KOPT-K1 (cell line): Measurements from ENCODE around the gene LIMS4.
"Not testable (repeated sequence)": the region's sequence is repeated elsewhere in the genome, so short reads cannot be mapped to it uniquely, and the experiment has no call there.

Source experiments
- H3K27ac ChIP-seq: fragments of 200-600 bp; sonication (generic); 2 replicates; pipeline ENCODE4 v1.5.1; 2016; ENCODE audit warnings: antibody characterized with exemption, mild to moderate bottlenecking, low read depth, low read length; ENCODE audit not compliant: poor library complexity, severe bottlenecking
- H3K36me3 ChIP-seq: fragments of 200-600 bp; sonication (generic); 2 replicates; pipeline ENCODE4 v1.5.1; 2017; ENCODE audit warnings: antibody characterized with exemption, mild to moderate bottlenecking, low read length, moderate library complexity; ENCODE audit not compliant: insufficient read depth
- H3K9me3 ChIP-seq: fragments of 200-600 bp; sonication (generic); 2 replicates; pipeline ENCODE4 v1.5.1; 2017; ENCODE audit warnings: antibody characterized with exemption, low read length, mild to moderate bottlenecking; ENCODE audit not compliant: insufficient read depth, poor library complexity, severe bottlenecking

Gene LIMS4

GRCh38 chr2:110422852-110423573 lies 49.6 kb downstream of the LIMS4 start:
- not testable (repeated sequence) for H3K27ac ChIP-seq, H3K36me3 ChIP-seq, H3K9me3 ChIP-seq

GRCh38 chr2:110420641-110421354 lies 51.8 kb downstream of the LIMS4 start:
- H3K9me3 ChIP-seq, H3K36me3 ChIP-seq: not testable (repeated sequence)

GRCh38 chr2:110407142-110407541 lies 65.5 kb downstream of the LIMS4 start:
- H3K9me3 ChIP-seq, H3K27ac ChIP-seq: not testable (repeated sequence)

More at GRCh38 chr2:110420641-110421354, 51.8 kb downstream of the LIMS4 start:
- H3K27ac ChIP-seq, result not testable (repeated sequence)

DNA sequence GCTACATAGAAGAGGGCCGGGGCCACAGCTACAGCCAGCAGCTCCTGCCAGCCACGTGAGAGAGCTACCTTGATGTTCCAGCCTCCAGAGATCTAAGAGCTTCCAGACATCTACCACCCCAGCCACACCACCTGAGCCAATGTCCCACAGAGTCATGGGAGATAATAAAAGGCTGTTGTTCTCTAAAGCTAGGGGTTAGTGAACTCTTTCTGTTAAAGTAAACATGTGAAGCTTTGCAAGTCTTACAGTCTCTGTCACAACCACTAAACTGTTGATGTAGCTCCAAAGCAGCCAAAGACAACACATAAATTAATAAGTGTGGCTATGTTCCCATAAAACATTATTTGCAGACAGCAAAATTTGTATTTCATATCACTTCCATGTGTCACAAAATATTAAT lies 67.6 kb downstream of the LIMS4 start:
- not testable (repeated sequence) for H3K27ac ChIP-seq, H3K36me3 ChIP-seq, H3K9me3 ChIP-seq

More at GRCh38 chr2:110407142-110407541, 65.5 kb downstream of the LIMS4 start:
- H3K36me3 ChIP-seq, result not testable (repeated sequence)

DNA sequence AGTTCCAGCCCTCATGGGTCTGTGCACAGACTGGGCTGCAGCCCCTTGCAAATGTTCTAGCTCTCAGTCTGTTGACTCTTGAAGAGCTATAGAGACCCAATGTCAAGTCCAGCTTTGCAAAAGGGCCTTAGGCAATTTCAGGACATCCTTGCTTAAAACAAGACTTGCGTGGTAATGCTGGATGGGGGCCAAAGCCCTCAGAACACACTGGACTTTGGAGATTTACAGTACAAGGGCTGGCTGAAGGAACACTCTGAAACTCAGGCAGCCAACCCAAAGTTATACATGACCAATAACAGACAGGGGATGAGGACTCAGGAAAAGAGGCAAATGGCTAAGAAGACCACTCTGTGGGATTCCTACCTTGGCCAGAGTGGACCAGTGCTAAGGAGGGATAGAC lies 68.4 kb downstream of the LIMS4 start:
- not testable (repeated sequence) for H3K9me3 ChIP-seq, H3K27ac ChIP-seq

DNA sequence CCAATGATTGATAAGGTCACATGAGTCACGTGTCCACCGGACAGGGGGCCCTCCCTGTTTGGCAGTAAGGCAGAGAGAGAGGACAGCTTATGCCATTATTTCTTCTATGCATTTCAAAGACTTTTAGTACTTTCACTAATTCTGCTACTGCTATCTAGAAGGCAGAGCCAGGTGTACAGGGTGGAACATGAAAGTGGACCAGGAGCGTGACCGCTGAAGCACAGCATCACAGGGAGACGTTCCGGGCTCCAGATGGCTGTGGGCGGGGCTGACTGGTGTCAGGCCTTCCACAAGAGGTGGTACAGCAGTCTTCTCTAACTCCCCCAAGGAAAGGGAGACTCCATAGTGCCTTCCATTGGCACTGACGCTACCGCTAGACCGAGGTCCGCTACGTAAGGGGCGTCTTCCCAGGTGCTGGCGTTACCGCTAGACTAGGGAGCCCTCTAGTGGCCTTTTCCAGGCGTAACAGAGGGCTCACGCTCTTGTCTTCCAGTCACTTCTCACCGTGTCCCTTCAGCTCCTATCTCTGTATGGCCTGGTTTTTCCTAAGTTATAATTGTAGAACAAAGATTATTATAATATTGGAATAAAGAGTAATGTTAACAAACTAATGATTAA lies 71.5 kb downstream of the LIMS4 start:
- not testable (repeated sequence) for H3K9me3 ChIP-seq, H3K36me3 ChIP-seq, H3K27ac ChIP-seq

More for the DNA sequence above, 68.4 kb downstream of the LIMS4 start:
- H3K36me3 ChIP-seq, result not testable (repeated sequence)

- not testable (repeated sequence) for H3K36me3 ChIP-seq, H3K27ac ChIP-seq, H3K9me3 ChIP-seq
Measured at GRCh38 chr2:110399378-110399777, 73.2 kb downstream of the LIMS4 start.

- not testable (repeated sequence) for H3K27ac ChIP-seq, H3K9me3 ChIP-seq, H3K36me3 ChIP-seq
Measured at GRCh38 chr2:110395990-110396389, 76.6 kb downstream of the LIMS4 start.
